HEK293 (cell line): ENCODE results near the gene RAD9B.

ENCODE experiments used
- ATF2 ChIP-seq: fragments of 450-650 bp; formaldehyde crosslinking; IDR thresholded peaks from 2 replicates; pipeline ENCODE4 v1.5.1; 2016; ENCODE audit warnings: missing biosample characterization, missing genetic modification characterization, low read depth
- FEZF1 ChIP-seq: fragments of 450-650 bp; formaldehyde crosslinking; IDR thresholded peaks from 2 replicates; pipeline ENCODE4 v1.5.1; 2016; ENCODE audit warnings: missing biosample characterization, missing genetic modification characterization
- OVOL3 ChIP-seq: fragments of 450-650 bp; formaldehyde crosslinking; IDR thresholded peaks from 2 replicates; pipeline ENCODE4 v1.5.1; 2016; ENCODE audit warnings: missing biosample characterization, missing genetic modification characterization
- REPIN1 ChIP-seq: fragments of 450-650 bp; formaldehyde crosslinking; IDR thresholded peaks from 2 replicates; pipeline ENCODE4 v1.5.1; 2017; ENCODE audit warnings: missing biosample characterization, missing genetic modification characterization, low read depth
- SCRT2 ChIP-seq: fragments of 450-650 bp; formaldehyde crosslinking; IDR thresholded peaks from 2 replicates; pipeline ENCODE4 v1.5.1; 2016; ENCODE audit warnings: missing biosample characterization, missing genetic modification characterization
- TRIM28 ChIP-seq: IDR thresholded peaks from 2 replicates; pipeline ENCODE4 v1.6.1; 2011; ENCODE audit warnings: low read length, control low read depth, borderline replicate concordance
- ZNF132 ChIP-seq: fragments of 450-650 bp; formaldehyde crosslinking; IDR thresholded peaks from 2 replicates; pipeline ENCODE4 v1.5.1; 2017; ENCODE audit warnings: missing biosample characterization, missing genetic modification characterization, borderline replicate concordance
- ZNF174 ChIP-seq: fragments of 450-650 bp; formaldehyde crosslinking; IDR thresholded peaks from 2 replicates; pipeline ENCODE4 v1.5.0; 2017; ENCODE audit warnings: missing biosample characterization, mild to moderate bottlenecking, missing genetic modification characterization
- ZNF335 ChIP-seq: fragments of 450-650 bp; formaldehyde crosslinking; conservative IDR thresholded peaks from 2 replicates; pipeline ENCODE4 v1.5.1; 2016; ENCODE audit warnings: missing biosample characterization, missing genetic modification characterization
- ZNF350 ChIP-seq: fragments of 450-650 bp; formaldehyde crosslinking; IDR thresholded peaks from 2 replicates; pipeline ENCODE4 v1.5.0; 2017; ENCODE audit warnings: missing biosample characterization, mild to moderate bottlenecking, missing genetic modification characterization
- ZNF426 ChIP-seq: fragments of 450-650 bp; formaldehyde crosslinking; IDR thresholded peaks from 2 replicates; pipeline ENCODE4 v1.5.1; 2017; ENCODE audit warnings: missing biosample characterization, missing genetic modification characterization, mild to moderate bottlenecking, inconsistent platforms, moderate library complexity
- ZNF433 ChIP-seq: fragments of 450-650 bp; formaldehyde crosslinking; IDR thresholded peaks from 2 replicates; pipeline ENCODE4 v1.5.1; 2016; ENCODE audit warnings: missing biosample characterization, missing genetic modification characterization, low read depth
- ZNF555 ChIP-seq: fragments of 450-650 bp; formaldehyde crosslinking; conservative IDR thresholded peaks from 2 replicates; pipeline ENCODE4 v1.5.1; 2017; ENCODE audit warnings: missing biosample characterization, mild to moderate bottlenecking, missing genetic modification characterization, inconsistent platforms
- ZNF624 ChIP-seq: fragments of 450-650 bp; formaldehyde crosslinking; IDR thresholded peaks from 2 replicates; pipeline ENCODE4 v1.5.1; 2017; ENCODE audit warnings: missing biosample characterization, missing genetic modification characterization
- ZNF664 ChIP-seq: fragments of 450-650 bp; formaldehyde crosslinking; IDR thresholded peaks from 2 replicates; pipeline ENCODE4 v1.5.1; 2016; ENCODE audit warnings: missing biosample characterization, missing genetic modification characterization
- ZNF677 ChIP-seq: fragments of 450-650 bp; IDR thresholded peaks from 2 replicates; pipeline ENCODE4 v1.5.0; 2018; ENCODE audit warnings: missing biosample characterization, mild to moderate bottlenecking, missing genetic modification characterization, moderate library complexity
- ZNF704 ChIP-seq: fragments of 450-650 bp; formaldehyde crosslinking; IDR thresholded peaks from 2 replicates; pipeline ENCODE4 v1.5.1; 2016; ENCODE audit warnings: missing biosample characterization, missing genetic modification characterization
- ZNF837 ChIP-seq: fragments of 450-650 bp; formaldehyde crosslinking; IDR thresholded peaks from 2 replicates; pipeline ENCODE4 v1.5.1; 2016; ENCODE audit warnings: missing biosample characterization, missing genetic modification characterization
- ZSCAN16 ChIP-seq: fragments of 450-650 bp; formaldehyde crosslinking; IDR thresholded peaks from 2 replicates; pipeline ENCODE4 v1.5.1; 2016; ENCODE audit warnings: missing biosample characterization, missing genetic modification characterization
- ZSCAN18 ChIP-seq: fragments of 450-650 bp; formaldehyde crosslinking; IDR thresholded peaks from 2 replicates; pipeline ENCODE4 v1.5.1; 2016; ENCODE audit warnings: missing biosample characterization, missing genetic modification characterization
- ZSCAN23 ChIP-seq: fragments of 450-650 bp; formaldehyde crosslinking; IDR thresholded peaks from 2 replicates; pipeline ENCODE4 v1.5.1; 2016; ENCODE audit warnings: missing biosample characterization, missing genetic modification characterization
- TF ChIP-seq, protein P1 (sequence below): fragments of 450-650 bp; formaldehyde crosslinking; IDR thresholded peaks from 2 replicates; pipeline ENCODE4 v1.5.1; 2016; ENCODE audit warnings: missing biosample characterization, missing genetic modification characterization
- TF ChIP-seq, protein P2 (sequence below): fragments of 450-650 bp; formaldehyde crosslinking; IDR thresholded peaks from 2 replicates; pipeline ENCODE4 v1.5.1; 2017; ENCODE audit warnings: missing biosample characterization, missing genetic modification characterization
- TF ChIP-seq, protein P3 (sequence below): fragments of 450-650 bp; formaldehyde crosslinking; IDR thresholded peaks from 2 replicates; pipeline ENCODE4 v1.5.1; 2016; ENCODE audit warnings: missing biosample characterization, missing genetic modification characterization
- TF ChIP-seq, protein P4 (sequence below): fragments of 450-650 bp; formaldehyde crosslinking; IDR thresholded peaks from 2 replicates; pipeline ENCODE4 v1.5.1; 2016; ENCODE audit warnings: missing biosample characterization, missing genetic modification characterization

RAD9B gene

DNA sequence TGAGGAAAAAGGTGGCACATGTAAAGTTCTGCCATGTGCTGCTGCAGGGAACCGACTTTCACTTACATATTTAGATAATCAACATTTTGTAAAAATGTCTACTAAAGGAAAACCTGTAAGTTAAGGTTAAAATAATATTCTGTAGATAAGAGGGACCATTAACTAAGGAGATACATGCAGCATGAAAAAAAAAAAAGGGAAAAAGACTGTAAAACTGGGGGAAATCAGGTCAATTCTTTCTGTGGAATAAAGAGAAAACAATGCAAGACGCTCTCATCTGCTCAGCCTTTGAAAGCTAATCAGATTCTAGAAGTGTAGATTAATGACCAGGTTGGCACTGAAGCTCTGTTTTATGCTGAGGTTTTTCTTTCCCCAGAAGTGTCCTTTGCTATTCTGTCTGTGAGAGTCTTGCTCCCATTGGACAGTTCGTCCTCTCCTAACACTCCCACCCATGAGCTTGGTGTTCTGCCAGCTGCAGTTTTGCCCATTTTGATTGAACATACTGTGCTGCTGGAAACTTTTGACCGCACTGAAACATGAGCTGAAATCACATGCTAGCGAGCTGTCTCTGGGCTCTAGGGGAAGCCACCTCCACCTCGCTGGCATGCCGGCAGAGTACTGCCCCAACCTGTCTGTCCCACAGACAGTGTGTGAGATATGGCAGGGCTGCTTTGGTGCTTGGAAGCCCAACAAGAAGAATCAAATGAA lies 41.3 kb downstream of the RAD9B start (continued):
- TF ChIP-seq, protein P1, sequence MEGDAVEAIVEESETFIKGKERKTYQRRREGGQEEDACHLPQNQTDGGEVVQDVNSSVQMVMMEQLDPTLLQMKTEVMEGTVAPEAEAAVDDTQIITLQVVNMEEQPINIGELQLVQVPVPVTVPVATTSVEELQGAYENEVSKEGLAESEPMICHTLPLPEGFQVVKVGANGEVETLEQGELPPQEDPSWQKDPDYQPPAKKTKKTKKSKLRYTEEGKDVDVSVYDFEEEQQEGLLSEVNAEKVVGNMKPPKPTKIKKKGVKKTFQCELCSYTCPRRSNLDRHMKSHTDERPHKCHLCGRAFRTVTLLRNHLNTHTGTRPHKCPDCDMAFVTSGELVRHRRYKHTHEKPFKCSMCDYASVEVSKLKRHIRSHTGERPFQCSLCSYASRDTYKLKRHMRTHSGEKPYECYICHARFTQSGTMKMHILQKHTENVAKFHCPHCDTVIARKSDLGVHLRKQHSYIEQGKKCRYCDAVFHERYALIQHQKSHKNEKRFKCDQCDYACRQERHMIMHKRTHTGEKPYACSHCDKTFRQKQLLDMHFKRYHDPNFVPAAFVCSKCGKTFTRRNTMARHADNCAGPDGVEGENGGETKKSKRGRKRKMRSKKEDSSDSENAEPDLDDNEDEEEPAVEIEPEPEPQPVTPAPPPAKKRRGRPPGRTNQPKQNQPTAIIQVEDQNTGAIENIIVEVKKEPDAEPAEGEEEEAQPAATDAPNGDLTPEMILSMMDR: no peak
- no peak for TF ChIP-seq ZSCAN23
- TF ChIP-seq, protein P2, sequence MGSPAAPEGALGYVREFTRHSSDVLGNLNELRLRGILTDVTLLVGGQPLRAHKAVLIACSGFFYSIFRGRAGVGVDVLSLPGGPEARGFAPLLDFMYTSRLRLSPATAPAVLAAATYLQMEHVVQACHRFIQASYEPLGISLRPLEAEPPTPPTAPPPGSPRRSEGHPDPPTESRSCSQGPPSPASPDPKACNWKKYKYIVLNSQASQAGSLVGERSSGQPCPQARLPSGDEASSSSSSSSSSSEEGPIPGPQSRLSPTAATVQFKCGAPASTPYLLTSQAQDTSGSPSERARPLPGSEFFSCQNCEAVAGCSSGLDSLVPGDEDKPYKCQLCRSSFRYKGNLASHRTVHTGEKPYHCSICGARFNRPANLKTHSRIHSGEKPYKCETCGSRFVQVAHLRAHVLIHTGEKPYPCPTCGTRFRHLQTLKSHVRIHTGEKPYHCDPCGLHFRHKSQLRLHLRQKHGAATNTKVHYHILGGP (tag by site-specific recombination): no peak
- no peak; the same call in 1 of the 2 replicates for TF ChIP-seq ZNF335 (tag by site-specific recombination)
- no peak for TF ChIP-seq ZNF433 (tag by site-specific recombination)
- TF ChIP-seq ZSCAN16: peak; percentile 56; the same call in 1 of the 2 replicates
- no peak for TF ChIP-seq ZNF174 (tag by site-specific recombination)
- TF ChIP-seq, protein P3, sequence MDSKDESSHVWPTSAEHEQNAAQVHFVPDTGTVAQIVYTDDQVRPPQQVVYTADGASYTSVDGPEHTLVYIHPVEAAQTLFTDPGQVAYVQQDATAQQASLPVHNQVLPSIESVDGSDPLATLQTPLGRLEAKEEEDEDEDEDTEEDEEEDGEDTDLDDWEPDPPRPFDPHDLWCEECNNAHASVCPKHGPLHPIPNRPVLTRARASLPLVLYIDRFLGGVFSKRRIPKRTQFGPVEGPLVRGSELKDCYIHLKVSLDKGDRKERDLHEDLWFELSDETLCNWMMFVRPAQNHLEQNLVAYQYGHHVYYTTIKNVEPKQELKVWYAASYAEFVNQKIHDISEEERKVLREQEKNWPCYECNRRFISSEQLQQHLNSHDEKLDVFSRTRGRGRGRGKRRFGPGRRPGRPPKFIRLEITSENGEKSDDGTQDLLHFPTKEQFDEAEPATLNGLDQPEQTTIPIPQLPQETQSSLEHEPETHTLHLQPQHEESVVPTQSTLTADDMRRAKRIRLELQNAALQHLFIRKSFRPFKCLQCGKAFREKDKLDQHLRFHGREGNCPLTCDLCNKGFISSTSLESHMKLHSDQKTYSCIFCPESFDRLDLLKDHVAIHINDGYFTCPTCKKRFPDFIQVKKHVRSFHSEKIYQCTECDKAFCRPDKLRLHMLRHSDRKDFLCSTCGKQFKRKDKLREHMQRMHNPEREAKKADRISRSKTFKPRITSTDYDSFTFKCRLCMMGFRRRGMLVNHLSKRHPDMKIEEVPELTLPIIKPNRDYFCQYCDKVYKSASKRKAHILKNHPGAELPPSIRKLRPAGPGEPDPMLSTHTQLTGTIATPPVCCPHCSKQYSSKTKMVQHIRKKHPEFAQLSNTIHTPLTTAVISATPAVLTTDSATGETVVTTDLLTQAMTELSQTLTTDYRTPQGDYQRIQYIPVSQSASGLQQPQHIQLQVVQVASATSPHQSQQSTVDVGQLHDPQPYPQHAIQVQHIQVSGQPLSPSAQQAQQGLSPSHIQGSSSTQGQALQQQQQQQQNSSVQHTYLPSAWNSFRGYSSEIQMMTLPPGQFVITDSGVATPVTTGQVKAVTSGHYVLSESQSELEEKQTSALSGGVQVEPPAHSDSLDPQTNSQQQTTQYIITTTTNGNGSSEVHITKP (tag by site-specific recombination): 0 out of 2 replicates have a peak, but pooled peaks have one; percentile 21
- TF ChIP-seq ZNF704 (tag by site-specific recombination): no peak
- TF ChIP-seq ZNF426 (tag by site-specific recombination): no peak
- TF ChIP-seq ZNF664: peak; percentile 99
- TF ChIP-seq ZSCAN18 (tag by site-specific recombination): no peak
- TF ChIP-seq OVOL3 (tag by site-specific recombination): no peak
- no peak for TF ChIP-seq REPIN1
- no peak for TF ChIP-seq ZNF837 (tag by site-specific recombination)
- no peak for TF ChIP-seq ZNF677 (tag by site-specific recombination)
- TF ChIP-seq FEZF1 (tag by site-specific recombination): peak; percentile 81
- no peak for TF ChIP-seq SCRT2 (tag by site-specific recombination)
- no peak for TF ChIP-seq ZNF132
- TF ChIP-seq, protein P4, sequence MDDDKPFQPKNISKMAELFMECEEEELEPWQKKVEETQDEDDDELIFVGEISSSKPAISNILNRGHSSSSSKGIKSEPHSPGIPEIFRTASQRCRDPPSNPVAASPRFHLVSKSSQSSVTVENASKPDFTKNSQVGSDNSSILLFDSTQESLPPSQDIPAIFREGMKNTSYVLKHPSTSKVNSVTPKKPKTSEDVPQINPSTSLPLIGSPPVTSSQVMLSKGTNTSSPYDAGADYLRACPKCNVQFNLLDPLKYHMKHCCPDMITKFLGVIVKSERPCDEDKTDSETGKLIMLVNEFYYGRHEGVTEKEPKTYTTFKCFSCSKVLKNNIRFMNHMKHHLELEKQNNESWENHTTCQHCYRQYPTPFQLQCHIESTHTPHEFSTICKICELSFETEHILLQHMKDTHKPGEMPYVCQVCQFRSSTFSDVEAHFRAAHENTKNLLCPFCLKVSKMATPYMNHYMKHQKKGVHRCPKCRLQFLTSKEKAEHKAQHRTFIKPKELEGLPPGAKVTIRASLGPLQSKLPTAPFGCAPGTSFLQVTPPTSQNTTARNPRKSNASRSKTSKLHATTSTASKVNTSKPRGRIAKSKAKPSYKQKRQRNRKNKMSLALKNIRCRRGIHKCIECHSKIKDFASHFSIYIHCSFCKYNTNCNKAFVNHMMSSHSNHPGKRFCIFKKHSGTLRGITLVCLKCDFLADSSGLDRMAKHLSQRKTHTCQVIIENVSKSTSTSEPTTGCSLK (tag by site-specific recombination): no peak
- no peak for TF ChIP-seq ZNF555
- TF ChIP-seq ATF2 (tag by site-specific recombination): no peak
- TF ChIP-seq TRIM28: no peak
- TF ChIP-seq ZNF350 (tag by site-specific recombination): no peak
- TF ChIP-seq ZNF624 (tag by site-specific recombination): no peak
